HG02642 (cell line): ENCODE results near the gene PRLH.
A peak's percentile ranks its signal among the peaks of the same experiment; 100 is the strongest.

Experiments used
- ATAC-seq: cut with Tn5 transposase; IDR thresholded peaks from one replicate; pipeline ENCODE4 v1.9.1; 2021; ENCODE audit warnings: mild to moderate bottlenecking; ENCODE audit not compliant: unreplicated experiment, poor library complexity

Gene PRLH

DNA sequence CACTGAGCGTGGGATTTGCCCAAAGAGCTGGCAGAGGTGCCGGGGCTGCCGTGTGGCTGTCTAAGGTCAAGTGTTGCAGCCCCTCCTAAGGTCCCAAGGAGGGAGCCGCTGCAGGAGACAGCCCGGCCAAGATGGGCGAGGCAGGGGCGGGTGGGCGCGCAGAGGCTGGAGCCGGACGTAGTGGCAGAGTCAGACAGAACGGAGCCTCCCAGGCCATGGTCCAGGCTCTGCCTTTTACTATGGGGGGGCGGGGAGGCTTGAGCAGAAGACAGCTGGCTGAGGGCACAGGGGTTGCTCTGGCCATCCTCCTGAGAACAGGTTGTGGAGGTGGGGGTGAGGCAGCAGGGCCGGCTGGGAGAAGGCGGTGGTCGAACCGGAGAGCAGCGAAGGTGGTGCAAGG lies 27.5 kb upstream of the PRLH start:
- ATAC-seq = no peak

DNA sequence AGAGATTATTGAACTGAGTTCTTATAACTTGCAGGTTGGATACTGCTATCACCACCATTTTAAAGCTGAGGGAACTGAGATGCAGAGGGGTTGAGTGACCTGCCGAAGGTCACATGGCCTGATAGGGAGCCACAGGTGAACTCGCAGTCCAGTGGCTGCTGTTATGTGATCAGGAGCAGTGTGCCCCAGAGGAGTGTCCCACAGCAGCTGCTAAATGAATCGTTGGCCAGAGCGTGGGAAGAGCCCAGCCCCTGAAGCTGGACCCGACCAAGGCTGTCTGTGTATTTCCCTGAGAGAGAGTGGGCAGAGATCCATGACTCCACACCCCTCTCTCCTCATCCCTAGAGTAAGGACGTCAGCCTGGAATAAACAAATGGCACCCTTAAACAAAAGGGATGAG lies 26.7 kb upstream of the PRLH start:
- no peak for ATAC-seq

DNA sequence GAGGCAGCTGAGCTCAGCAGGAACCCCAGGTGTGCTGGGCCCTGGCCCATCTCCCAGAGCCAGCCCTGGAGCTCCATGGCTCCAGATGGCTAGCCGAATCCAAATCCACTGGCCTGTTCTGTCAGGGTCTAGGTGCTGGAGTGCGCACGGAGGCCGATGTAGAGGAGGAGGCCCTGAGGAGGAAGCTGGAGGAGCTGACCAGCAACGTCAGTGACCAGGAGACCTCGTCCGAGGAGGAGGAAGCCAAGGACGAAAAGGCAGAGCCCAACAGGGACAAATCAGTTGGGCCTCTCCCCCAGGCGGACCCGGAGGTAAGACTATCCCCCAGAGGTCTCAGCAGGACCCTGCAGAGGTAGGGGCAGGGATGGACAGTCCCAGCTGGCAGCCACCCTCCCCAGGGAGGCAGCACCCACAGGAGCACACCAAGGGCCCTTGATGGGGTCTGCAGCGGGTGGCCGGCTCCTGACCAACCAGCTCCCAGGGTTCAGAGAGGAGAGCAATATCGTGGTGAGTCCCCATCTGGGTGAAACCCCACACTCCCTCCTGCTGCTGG lies 26.1 kb upstream of the PRLH start:
- no peak for ATAC-seq

DNA sequence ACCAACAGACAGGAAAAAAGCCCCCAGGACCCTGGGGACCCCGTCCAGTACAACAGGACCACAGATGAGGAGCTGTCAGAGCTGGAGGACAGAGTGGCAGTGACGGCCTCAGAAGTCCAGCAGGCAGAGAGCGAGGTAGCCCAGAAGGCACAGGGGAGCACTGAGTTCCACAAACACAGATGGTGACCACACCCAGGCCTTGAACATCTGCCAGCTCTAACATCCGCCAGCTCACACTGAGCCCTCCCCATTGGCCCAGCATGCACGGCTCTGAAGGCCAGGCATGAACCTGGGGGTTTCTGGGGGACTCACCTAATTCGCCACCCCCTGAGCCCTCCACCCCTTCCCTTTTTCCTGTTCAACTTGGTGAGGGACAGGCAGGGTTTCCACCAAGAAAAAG lies 25.6 kb upstream of the PRLH start:
- no peak for ATAC-seq

DNA sequence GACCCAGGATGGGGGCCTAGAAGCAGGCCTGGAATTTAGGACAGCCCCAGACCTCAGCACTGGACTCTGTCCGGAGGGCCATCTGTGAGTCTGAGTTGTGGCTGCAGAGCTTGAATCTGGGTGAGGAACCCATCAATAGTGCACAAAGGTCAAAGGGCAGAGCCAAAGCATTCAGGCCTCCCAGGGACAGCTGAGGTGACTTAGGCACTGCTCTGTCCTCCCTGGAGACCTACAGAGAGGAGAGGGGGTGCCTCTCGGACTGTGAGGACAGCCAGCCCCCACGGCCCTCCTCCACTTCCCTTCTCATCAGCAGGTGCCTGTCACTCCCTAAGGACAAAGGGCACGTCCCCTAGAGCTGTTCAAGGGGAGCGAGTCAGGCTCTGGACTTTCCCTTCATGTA lies 25.1 kb upstream of the PRLH start:
- ATAC-seq = no peak

DNA sequence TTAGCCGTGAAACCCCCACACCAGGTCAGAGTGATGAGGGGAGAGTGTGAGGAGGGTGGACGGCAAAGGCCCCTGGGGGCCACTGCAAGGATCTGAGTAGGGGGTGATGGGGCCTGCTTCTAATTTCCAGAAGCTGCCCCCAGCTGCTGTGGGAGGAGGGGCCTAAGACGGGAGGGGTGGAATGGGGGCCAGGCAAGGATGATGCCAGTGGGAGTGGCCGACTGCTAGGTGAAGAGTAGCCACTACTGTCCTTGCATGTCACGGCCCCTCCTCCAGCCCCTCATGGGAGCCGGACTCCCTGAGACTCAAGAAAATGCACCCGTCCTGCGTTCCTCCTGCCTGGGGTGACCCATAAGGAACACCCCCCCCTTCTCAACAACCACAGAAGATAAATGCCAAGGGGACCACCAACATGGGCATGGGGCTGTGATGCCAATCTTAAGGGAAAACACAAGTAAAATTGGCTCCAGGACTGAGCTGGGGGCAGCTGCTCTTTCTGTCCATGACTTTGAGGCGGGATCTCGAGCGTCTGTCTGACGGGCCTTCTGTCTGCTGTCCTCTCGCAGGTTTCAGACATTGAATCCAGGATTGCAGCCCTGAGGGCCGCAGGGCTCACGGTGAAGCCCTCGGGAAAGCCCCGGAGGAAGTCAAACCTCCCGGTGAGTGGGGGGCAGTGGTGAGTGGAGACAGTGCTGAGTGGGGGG lies 24.2 kb upstream of the PRLH start:
- ATAC-seq = no peak

DNA sequence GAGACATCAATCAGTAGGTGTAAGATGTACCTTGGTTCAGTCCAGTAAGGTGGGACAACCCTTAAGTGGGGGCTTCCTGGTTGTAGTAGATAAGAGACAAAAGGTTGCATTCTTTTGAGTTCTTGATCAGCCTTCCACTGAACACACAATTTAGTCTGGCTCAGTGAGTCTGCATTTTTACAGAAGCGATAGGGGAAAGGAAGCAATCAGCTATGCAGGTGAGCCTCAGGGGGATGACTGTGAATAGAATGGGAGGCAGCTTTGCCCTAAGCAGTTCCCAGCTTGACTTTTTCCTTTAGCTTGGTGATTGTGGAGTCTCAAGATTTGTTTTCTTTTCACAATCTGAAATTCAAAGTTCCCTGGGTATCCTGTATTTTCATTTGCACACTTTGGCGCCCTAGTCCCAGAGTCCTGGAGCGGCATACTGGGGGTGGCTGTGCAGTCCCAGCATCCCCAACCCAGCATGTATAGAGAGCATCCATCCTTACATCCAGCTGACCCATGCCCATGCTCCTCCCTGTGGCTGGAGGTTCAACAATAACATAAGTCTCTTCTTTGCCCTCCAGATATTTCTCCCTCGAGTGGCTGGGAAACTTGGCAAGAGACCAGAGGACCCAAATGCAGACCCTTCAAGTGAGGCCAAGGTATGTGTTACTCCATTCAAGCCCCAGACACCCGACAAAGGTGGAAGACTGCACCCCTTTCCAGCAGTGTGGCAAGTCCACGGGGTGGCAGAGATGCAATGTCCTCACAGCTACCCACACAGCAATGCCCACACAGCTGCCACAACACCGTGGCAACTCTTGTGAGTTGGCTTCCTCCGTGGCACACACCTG lies 20.1 kb upstream of the PRLH start:
- ATAC-seq = no peak

DNA sequence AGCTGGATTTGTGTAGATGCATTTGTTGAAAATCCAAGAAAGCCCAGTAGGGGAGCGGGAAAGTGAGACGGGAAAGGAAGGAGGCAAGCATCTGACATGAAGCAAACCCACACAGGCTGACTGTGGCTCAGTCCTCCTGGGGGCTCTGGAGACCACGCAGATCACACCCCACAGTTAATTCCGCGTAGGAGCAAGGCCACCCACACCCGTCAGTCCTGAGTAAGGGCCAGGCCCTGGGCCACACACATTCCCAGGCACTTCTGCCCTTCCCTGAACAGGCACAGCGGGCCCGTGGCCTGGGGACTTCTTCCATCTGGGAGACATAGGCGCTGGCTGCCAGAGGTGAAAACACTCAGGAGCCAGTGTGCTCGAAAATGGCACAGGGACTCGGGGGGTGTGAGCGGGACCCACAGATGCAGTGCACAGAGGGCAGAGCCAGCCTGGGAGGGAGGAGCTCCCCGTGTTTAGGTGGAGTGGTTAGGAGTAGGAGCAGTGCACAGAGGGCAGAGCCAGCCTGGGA lies 19.4 kb upstream of the PRLH start:
- no peak for ATAC-seq

DNA sequence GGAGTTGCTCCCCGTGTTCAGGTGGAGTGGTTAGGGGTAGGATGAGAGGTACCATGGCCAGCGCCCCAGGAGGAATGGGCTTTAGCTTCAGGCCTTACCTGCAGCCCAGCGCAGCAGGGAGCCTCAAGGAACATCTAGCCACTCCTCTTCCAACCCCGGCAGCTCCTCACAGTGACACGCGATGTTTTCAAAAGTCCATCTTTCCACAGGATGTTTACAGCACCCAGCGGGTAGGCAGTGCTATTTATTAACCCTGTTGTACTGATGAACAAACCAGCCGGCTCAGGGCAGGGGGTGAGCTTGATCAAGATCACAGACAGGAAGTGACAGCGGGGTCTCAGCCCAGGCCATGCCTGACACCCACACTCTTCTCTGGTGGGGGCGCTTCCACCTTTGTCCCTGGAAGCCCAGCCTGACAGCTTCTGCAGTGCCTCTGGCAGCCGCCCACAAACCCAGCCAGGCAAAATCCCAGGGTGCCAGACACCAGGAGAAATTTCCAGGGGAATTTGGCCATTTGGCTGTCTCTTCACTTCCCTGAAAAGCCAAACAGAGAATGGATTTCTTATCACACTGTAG lies 18.4 kb upstream of the PRLH start:
- ATAC-seq = no peak

DNA sequence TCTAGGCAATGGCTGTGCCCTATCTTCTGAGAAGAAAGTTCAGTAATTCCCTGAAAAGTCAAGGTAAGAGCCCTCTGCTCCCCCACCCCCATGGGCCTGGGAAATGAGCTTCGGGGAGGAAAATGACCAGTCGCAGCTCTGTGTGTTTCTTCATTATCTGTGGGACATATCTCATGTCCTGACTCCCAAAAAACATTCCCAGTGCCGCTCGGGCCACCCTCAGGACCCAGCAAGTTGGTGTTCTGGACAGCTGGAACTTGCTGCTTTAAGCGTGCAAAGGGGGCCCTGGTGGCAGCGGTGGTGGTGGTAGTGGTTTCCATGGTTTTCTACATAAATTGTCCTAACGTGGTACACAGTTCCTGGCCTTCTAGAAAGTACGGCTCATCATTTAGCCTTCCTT lies 17.2 kb upstream of the PRLH start:
- ATAC-seq = no peak

DNA sequence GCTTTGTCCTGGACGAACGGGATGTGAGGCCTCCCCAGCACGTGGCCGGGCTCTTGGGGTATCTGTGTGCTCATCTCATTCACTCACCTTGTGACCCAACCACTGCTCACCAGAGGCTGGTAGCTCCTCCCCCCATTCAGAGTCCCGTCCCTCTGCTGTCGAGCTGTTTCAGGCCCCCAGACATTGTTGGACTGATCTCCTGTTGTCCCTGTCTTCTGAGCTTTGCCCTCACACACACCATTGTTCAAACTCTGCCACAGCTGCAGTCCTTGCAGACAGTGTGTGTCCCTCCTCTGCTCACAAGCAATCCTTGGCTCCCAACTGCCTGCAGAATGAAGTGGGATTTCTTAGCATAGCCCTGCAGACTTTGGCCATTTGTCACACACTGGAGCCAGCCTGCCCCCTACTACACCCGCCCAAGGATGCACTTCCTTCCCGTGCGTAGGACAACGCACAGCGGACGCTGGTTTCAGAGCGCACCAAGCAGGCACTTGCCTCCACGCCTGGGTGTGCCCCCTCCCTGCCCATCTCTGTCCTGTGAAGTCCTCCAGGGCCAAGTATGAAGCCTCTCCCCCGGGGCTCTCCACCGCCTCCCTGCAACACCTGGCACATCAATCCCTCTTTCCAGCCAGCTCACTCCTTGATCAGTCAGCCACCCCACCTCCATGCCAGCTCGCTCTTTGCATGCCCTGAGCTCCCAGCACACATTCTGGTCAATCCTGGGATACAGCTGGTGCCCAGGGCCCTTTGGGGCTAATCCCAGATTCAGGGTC lies 16.5 kb upstream of the PRLH start:
- ATAC-seq = no peak

DNA sequence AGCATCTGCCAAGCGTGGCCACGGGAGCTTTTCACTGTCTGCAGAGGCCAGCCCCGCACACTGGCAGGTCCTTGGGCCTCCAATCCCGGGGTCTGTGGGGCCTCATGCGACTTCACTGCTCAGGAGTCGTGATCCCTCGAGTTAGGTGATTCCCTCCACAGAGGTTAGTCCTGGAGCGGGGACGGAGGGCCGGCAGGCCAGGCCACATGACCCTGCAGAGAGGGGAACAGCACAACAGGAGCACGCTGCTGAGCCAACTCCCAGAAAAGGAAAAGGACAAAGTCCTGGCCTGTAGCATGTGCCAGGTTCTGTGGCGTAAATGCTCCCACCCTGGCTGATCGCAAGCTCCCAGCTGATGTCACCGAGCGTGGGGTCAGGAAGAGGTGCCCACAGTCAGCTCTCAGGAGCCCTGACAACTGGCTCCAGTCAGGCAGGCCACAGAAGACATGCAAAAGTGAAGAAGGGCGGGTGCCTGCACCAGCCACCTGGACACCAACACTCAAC lies 15.3 kb upstream of the PRLH start:
- ATAC-seq = no peak

DNA sequence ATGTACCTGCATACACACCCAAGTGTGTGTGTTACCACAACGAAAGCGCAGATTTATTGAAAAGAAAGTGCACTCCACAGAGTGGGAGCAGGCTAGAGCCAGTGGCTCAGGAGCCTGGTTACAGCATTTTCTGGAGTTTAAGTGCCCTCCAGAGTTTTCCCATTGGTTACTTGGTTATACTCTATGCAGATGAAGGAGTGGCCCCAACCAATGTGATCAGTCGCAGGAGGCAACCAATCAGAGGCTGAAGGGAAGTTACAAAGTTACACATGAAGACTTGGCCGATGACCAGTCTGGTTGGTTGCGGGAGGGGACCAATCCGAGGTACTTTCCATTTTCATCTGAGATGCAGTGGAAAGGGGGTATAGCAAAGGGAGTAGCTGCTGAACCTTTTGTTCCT lies 13.5 kb upstream of the PRLH start:
- ATAC-seq = no peak

DNA sequence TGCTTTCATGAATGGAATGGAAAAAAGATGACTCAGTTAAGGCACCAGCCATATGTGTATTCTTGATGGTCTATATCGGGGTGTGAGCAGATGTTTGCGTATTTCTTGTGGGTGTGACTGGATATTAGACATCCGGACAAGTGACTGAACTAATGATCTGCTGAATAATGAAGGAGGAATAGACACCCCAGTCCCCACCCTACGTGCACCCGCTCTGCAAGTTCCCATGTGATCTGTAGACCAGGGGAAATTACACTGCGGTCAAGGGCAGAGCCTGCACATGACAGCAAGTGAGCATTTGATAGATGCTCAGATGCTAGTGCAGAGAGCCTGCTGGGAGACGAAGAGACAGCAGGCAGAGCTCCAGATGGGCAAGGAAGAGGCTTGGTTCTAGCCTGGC lies 12.4 kb upstream of the PRLH start:
- no peak for ATAC-seq

DNA sequence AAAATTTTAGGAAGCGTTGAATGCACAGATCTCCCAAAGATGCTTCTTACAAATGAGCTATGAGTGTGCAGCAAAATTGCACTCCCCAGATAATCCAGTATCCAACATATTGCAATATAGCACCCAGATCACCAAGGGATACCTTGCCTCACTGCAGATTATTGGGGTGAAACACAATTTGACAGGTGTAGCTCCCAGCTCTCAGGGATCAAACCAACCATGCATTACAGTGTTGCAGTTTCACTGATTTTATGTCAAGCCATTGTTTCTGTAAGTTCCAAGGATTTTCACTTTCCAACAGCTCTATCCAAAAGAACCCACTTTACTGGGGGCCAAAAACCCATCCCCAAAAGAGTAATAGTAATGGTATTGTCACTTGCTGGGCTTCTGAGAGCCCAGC lies 10.8 kb upstream of the PRLH start:
- ATAC-seq = no peak

DNA sequence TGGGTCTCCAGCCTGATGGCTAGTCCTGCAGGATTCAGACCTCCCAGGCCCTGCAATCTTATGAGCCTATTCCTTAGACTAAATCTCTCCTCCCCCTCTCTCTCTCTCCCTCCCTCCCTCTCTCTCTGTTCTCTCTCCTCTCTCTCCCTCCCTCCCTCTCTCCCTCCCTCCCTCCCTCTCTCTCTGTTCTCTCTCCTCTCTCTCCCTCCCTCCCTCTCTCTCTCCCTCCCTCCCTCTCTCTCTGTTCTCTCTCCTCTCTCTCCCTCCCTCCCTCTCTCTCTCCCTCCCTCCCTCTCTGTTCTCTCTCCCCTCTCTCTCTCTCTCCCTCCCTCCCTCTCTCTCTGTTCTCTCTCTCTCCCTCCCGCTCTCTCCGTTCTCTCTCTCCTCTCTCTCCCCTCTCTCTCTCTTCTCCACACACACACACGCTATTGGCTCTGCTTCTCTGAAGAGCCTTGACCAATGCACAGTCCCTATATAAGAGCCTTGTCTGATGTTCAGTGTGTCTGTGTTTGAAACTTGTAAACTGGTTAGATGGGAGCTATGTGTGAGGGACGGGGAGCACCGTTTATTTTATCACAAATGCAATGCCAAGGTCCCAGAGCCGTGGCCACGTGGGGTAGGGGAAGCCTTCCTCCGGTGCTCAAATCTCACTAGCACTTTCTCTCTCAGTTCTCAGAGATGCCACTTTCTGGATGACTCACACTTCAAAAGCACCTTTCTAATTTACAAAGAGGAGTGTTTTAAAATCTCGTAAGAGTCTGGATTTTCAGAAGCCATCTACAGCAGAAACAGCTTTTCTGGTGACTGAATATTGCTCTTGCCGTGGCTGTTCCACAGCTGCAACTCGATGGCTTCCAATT lies 9.4 kb upstream of the PRLH start:
- ATAC-seq = peak; percentile 91

DNA sequence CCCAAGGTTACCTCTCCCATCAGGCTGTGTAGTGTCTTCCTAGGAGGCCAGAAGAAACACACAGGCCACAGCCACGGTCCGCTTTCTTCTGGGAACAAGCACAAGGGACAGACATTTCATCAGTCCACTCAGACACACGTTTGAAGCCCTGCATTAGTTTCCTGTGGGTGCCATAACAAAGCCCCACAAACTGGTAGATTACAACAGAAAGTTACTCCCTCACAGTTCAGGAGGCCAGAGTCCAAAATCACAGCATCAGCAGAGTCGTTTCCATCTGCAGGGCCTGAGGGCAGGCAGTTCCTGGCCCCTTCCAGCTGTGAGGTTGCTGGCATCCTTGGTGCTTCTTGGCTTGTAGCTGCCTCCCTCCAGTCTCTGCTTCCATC lies 8.8 kb upstream of the PRLH start:
- ATAC-seq = peak; percentile 17

DNA sequence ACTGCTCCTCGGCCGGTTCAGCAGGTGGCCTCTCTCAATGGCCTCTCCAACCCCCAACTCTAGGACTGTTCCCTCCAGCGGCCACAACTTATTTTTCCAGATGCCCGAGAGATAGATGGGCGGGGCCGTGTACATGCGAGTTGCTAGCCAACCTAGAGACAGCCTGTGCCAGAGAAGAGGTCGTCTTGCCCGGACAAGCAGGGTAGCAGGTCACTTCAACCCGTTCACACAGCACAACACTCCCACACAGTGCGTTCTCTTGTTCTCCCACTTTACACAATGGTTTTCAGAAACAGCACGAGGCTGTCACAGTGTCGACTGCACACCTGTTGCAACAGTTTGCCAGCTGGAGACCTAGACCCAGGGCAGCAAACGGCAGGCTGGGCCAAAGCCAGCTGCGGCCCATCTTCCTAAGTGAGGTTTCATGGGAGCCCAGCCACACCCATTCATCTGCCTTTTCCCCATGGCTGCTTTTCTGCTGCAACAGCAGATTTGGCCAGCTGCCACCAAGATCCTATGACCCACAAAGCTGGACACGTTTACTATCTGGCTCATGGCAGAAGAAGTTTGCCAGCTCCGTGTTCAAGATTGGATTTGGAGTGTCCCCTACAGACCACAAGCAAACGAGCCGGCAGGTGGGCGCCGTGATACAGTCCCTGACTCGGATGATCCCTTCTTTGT lies 7.3 kb upstream of the PRLH start:
- no peak for ATAC-seq

DNA sequence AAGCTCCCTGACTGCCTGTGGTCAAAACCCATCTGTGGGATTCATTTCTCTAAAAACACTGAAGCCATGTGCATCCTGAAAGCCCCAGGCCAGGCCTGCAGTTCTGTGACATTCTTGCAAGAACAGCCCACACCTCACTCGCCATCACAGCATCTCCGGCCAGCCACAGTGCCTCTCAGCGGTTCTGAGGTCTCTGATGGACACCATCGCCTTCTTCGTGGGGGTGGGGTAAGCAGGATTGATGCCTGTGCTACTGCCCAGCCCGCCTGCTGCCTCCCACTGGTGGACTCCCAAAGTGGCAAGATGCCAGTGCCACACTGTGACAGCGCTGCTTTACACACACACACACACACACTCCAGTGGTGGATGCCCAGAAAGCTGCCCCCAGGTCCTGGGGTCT lies 5.2 kb upstream of the PRLH start:
- ATAC-seq = no peak
